GM19438 (cell line): ENCODE data around the gene VAT1.

Experiments used
- ATAC-seq: cut with Tn5 transposase; IDR thresholded peaks from one replicate; pipeline ENCODE4 v1.9.1; 2021; ENCODE audit warnings: low read depth; ENCODE audit not compliant: unreplicated experiment

Gene VAT1

DNA sequence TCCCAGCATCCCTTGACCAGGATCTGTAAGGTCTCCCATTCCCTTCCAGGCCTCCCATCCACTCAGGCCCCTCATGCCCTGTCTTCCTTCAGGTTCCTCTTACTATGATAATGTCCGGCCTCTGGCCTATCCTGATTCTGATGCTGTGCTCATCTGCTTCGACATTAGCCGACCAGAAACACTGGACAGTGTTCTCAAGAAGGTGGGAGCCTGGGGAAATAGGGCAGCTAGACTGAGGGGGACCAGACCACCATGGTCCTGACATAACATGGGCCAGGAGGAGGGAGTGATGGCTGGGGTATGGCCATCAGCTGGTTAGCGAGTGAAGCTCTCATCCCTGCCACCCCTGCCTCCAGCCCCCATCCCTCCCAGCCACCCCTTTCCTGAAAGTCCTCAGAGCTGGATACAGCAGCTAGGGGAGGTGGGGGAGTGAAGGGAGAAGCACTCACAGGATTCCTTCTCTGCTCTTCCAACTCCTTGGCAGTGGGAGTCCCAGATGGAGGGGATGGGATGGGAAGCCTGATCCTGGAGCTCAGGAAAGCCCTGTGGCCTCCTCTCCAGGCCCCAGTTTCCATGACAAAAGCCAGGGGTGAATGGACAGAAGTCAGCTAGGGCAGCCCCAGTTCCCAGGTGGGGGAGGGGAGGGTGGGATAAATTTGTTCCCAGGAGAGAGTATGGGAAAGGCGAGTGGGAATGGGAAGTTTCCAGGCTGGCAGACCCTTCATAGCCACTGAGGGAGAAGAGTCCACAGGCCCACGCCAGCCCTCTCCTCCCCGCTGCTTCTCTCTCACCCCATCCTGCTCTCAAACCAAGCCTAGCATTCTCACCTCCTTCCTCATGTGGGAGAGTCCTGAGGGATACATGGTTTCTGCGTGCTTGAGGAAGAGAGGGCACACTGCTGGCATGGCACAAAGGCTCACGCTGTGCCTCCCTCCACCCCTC, 5.2 kb upstream of the VAT1 start:
- ATAC-seq: no peak

DNA sequence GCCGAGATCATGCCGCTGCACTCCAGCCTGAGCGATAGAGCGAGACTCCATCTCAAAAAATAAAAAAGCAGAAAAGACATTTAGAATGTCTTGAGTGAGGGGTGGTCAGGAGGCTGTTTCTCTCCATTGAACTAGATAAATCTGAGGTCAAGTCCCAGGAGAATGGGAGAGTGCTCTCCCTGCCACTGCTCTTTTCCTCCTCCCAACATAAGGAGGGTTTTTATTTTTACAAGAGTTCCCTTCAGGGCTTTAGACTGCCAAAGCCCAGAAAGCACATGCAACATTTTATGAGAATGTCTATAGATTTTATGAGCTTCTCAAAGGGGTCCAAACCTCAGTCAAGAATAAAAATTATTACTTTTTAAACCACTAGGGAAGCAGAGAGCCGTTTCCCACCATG, 4.4 kb upstream of the VAT1 start:
- no peak for ATAC-seq

DNA sequence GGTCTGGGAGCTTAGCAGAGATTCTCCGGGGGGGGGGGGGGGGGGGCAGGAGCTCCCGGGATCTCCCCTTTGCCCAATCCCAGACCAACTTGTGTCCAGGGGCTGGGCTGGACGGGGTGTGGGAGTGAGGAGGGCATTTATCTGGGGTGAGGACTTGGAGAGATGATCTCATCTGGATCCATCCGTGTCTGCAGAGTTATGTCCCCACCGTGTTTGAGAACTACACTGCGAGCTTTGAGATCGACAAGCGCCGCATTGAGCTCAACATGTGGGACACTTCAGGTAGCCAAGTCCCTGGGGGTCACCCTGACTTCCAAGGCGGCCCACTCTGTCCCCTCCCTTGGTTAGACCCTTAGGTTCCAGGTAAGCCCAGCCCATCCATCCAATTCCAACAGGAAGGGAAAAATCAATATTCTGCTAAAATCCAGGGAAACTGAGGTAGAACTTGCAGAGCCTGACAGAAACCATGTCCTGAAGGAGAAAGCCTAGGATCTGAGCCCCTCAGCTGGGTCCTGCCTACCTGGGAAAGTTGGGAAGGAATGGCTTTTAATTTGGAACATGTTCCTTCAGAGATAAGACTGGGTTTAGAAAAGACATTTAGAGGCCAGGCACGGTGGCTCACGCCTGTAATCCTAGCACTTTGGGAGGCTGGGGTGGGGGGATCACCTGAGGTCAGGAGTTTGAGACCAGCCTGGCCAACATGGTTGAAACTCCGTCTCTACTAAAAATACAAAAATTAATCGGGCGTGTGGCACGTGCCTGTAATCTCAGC, 3.8 kb upstream of the VAT1 start:
- ATAC-seq: no peak

DNA sequence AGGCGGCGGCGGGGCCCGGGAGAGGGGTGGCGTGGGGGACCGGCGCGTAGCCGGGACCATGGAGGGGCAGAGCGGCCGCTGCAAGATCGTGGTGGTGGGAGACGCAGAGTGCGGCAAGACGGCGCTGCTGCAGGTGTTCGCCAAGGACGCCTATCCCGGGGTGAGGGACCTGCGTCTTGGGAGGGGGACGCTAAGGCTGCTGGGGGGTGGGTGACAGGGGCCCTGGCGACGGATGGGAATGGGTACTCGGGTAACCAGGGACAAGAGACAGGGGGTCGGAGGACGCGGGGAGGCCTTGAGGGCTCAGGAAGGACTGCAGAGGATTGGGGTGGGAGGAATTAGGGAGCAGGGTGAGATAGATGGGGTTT, 3.1 kb upstream of the VAT1 start:
- no peak for ATAC-seq

DNA sequence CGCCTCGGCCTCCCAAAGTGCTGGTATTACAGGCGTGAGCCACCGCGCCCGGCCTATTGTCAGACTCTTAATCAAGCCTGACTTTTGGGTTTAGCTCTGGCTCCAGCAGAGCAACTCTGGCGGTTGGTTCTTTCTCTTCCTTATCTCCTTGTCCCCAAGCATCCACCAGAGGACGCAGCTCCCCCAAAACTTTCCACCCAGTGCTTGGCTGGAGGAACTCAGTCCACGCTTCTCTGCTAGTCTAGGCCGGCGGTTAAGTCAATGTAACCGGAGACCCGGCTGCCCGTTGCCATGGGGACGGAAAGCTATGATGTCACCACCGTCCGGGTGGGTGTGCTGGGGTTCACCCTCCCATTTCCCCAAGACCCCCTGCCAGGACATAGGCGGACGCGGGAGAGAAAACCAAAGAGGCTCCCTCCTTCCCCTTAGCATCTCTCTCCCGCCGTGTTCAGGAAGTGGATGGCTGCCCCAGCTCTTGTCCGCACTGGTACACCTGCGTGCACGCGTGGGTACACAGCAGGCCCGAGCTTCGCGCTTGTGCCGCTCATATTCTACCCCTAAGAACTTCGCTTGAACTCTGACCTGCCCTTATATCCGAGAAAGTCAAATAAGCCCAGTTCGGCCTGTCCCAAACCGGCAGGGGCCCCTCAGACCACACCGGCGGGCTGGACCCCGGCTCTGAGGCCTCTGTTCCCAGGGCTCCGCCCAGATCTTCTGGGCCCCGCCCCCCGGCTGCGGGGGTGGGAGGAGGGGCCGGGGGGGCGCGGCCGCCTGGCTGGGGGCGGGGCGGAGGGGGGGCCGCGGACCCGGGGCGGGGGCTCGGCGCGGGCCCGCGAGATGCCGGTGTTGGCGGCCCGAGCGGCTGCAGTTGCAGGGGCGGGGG, 2.5 kb upstream of the VAT1 start, which contains the start of gene RND2:
RND2 (plus strand) TSS at position 825 of the 883 bp plus-strand sequence. CDS start 117 bp downstream, outside the sequence.
- no peak for ATAC-seq

DNA sequence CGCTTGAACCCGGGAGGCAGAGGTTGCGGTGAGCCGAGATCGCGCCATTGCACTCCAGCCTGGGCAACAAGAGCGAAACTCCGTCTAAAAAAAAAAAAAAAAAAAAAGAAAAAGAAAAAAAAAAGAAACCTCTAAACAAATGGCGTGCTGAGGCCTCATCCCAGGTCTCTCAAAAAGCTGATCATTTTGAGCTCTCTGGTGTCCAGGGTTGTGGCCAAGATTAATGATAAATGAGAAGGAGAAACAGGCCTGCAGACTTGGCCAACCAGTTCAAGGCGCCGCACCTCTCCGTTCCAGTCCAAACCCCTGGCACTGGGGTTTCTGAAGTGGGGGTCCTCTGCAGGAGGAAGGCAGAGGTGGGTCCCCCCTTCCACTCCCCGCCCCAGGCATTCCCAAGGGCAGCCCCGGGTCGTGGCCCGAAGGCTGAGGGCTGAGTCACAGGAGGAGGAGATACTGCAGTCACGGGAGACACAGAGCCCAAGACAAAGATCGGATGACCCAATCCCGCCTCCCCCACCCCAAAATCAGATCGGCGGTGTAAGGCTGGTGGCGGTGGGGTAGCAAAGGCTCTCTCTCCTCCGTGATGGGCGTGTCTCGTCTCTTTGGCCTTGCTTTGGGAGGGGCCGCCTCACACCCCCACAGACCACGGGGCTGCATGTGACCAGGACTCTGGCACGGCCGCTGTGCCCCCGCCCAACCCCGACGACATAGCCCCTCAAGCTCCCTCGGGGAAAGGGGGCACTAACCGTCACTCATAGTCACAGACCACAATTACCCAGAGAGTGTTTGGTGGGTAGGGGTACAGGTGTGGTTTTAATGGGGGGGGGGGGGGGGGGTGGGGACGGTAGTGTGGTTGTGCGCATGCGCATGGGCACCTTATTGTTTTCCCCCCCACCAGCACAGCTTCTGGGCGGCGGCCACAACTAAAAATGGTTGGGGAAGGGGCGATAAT, 1.1 kb downstream of the VAT1 start:
- ATAC-seq: no peak

DNA sequence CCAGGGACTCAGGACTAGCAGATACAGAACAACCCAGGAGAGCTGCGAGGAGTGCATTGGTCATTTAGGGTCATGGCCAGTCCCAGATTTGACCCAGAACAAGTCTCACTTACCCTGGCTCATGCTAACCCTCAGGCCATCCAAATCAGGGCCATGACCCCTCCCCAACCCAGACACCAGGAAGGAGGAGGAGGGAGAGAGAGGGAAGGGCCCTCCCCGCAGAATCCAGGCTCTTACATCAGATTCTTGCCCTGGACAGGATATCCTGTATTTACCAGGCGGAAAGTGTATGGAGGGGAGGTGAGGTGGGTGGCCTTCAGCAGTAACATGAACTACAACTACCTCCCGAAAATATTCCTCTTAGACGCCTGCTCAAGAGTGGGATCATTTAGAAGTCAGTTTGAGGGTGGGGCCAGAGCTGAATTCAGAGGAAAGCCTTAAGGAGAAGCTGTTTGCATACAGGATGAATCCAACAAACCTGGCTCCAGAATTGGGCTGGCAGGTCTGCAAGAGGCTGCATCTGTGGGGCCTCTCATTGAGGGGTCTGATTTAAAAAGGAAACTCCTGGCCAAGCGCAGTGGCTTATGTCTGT, 2.1 kb downstream of the VAT1 start:
- ATAC-seq: no peak

DNA sequence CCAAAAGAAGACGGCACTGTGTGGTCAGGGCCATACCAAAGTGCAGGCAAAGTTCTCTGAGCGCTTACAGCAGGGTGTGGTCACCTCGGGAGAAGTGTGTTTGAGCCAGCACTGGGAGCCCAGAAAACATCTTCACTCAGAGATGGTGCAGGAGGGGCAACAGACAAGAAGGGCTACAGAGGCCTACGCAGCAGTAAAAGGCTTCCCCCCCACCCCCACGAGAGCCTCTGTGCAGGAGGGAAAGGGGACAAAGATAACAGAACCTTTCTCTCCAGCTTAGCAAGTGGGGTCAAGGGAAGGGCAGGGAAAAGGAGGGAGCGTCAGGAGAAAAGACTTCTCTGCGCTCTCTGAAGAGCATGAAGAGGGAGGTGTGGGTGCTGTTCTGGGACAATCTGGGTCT, 2.8 kb downstream of the VAT1 start:
- ATAC-seq: no peak

DNA sequence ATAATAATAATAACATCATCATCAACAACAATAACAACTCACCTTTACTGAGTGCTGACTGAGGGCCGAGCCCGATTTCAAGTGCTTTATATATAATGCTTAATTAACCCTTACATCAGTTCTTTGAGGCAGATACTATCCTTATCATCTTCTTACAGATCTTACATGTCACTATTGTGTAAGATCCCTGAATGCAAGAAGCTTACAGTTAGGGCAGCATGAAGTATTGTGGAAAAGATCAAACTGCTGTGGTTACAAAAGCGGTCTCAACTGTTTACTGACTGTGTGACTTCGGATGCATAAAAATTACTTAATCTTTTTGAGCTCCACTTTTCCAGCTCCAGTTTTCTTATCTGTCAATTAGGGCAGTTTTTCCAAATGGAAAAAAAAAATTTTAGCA, 3.3 kb downstream of the VAT1 start:
- ATAC-seq: no peak

DNA sequence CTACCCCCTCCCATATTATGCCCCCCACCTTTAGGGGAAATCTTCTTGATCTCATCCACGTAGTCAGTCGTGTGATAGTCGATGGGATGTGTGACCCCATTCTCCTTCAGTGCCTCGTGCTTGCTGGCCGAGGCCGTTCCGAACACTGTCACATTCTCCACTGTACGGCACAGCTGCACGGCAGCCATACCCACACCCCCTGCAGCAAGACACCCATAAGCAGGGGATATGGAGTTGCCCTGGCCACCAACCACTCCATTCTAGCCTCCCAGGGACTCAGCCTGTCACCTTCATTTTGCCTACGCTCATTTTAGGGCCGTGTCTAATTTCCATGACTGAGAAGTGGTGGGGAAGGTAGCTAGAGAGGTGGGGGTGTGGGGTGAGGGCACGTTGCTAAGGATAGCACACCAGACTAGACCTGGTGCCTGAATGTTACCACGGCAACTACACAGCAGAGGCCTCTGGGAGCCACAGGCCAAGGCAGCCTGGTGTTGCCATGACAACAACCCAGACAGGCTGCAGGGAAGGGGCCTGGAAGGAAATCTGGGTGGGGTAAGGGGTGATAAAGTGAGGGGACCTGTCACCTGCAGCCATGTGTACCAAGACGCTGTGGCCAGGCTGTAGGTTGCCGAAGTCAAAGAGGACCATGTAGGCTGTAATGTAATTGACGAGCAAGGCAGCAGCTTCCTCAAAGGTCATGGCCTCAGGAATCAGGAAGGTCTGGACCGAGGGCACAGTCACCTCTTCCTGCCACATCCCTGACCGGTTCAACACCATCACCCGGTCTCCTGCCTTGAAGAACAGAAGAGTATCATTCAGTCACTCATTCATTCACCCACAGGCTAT, 4.0 kb downstream of the VAT1 start:
- ATAC-seq: no peak

DNA sequence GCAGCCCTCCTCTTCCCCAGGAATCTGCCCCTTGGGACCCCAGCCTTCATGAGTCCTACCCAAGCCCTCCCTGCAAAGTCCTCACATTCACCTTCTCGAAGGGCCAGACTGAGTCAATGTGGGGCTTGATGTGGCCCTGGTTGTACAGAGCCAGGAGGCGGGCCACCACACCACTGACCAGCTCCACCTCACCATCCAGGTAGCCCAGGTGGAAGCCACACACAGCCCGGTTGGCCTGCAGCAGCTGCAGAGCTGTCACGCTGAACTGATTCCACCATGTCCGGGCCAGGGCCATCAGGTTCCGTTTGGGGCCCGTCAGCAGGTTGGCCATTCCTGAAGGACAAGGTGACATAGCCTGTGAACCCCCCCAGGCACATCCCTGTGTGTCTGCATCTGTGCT, 6.0 kb downstream of the VAT1 start:
- ATAC-seq: no peak

DNA sequence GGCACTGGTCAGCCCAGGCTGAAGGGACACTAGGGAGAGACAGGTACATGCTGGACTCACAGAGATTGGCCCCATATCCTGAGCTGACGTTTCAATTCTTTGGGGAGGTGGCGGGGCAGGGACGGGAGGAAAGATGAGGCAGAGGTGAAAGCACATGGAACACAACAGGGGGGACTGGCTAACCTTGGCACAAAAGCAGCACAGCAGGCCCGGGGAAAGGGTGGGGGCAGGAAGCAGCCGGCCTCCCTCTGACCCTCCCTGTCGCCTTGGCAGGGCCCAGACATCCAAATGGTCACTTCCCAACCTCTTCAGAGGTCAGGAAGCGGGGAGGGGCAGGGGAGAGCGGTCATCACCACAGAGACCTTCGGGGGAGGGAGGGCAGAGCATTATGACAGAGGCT, 6.6 kb downstream of the VAT1 start:
- ATAC-seq: no peak

DNA sequence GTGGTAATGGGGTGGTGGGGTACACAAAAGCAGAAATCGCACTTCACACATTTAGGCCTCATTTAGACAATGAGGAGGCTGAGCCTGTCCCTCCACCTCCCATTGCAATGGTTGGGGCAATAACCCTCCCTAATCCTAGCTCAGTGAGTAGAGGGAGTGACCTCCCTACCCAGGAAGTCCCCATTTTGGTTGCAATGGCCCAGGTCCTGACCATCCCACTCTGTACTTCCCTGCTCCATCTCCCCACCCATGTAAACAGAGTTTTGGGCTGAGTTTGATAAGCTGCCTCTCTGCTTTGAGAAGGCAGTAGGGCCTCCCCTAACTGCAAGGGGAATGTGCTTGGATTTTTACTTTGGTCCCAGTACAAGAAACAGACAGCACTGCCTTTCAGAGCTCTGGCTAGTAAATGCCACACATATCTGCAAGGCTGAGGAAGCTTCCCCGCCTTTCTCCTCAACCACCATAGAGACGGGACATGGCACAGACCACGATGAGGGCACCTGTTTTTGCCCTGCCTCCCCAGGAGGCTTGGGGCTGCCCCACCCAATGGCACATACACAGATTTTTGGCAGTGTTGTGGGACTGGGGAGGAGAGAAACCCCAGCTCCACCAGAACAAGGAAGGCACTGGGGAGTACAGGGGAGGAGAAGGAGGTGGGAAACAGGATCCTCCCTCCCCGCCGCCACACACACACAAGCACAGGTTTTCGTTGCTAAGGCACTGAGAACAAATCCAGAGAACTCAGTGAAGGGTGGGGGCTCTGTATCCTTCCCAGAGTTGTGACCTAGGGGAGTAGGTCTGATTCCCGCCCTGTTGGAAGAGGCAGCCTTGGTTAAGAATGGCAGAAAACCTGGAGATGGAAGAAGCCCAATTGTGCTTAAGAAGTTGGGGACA, 7.3 kb downstream of the VAT1 start:
- ATAC-seq: no peak

DNA sequence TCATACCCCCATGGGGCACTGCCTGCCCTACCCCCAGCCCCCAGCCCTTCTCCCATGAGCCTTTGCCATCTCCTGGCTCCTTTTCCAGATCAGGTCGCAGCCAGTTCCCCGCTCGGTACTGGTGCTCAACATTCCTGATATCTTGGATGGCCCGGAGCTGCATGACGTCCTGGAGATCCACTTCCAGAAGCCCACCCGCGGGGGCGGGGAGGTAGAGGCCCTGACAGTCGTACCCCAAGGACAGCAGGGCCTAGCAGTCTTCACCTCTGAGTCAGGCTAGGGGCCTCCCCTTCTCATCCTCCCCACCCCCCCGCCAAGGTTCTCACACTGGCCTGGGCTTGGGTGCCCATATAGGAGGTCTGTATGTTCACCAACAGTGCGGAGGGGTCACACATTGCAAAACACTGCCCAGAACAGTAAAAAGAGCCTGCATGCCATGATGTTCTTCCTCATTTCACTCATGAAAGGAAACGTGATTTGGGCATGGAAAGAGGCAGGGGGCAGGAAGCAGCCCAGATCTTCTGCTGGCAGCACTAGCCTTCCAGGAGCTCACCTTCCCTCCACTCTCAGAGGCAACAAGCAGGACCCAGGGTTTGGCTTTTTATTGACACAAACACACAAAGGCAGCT, 8.1 kb downstream of the VAT1 start:
- no peak for ATAC-seq

DNA sequence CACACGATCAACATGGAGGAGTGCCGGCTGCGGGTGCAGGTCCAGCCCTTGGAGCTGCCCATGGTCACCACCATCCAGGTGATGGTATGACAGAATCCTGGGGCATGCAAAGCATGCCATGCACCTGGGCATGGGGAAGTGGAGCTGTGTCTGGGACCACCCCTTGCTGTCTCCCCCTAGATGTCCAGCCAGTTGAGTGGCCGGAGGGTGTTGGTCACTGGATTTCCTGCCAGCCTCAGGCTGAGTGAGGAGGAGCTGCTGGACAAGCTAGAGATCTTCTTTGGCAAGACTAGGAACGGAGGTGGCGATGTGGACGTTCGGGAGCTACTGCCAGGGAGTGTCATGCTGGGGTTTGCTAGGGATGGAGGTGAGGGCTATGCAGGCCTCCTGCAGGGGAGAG, 8.9 kb downstream of the VAT1 start:
- no peak for ATAC-seq

DNA sequence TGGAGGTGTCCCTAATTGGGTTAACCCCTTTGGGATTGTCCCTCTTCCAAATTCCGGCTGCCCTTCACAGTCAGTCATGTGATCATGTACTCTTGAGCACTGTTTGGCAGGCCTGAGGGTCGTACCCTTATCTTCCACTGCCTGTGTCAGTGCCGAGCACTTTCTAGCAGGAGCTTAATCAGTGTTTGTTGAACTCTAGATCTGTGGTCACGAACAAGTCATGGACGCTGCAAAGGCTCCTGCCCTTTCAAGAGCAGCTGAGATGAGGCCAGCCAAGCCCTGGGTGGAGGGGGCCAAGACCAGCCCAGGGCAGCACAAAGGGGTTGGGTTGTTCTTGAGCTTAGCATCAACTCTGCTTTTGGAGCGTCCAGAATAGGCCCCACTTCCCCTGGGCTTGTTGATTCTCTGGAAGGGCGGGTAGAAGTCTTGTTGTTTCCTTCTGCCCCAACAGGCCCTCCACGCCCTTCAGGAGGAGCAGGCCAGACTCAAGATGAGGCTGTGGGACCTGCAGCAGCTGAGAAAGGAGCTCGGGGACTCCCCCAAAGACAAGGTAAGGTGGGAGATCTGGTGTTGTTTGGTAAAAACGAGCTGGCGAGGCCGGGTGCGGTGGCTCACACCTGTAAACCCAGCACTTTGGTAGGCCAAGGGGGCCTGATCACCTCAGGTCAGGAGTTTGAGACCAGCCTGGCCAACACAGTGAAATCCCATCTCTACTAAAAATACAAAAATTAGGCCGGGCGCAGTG, 10.3 kb downstream of the VAT1 start:
- ATAC-seq: no peak
